ENCODE data around the gene TRIM2.

The TRIM2 gene

GRCh38 chr4:153346031-153346430, 141.8 kb downstream of the TRIM2 start:
- no peak for TF ChIP-seq CTCF (IDR thresholded peaks at IDR 0.05; ENCODE audit: insufficient read depth, low read depth, low read length, missing control alignments)
- no peak for DNase-seq (ENCODE audit: low read depth)
- no peak overlapping the region for H3K4me3 ChIP-seq (ENCODE audit: low read length)

- DNase-seq (ENCODE audit: low read depth), result no peak
- H3K4me3 ChIP-seq (ENCODE audit: low read length), result no peak overlapping the region
Measured at GRCh38 chr4:153346563-153346962, 142.3 kb downstream of the TRIM2 start.

GRCh38 chr4:153347117-153347516, 142.9 kb downstream of the TRIM2 start:
- no peak overlapping the region for H3K4me3 ChIP-seq (ENCODE audit: low read length)
- DNase-seq (ENCODE audit: low read depth), result no peak
- no peak for TF ChIP-seq CTCF (IDR thresholded peaks at IDR 0.05; ENCODE audit: insufficient read depth, low read depth, low read length, missing control alignments)

More at GRCh38 chr4:153346563-153346962, 142.3 kb downstream of the TRIM2 start:
- no peak for TF ChIP-seq CTCF (IDR thresholded peaks at IDR 0.05; ENCODE audit: insufficient read depth, low read depth, low read length, missing control alignments)

GRCh38 chr4:153348006-153348405, 143.8 kb downstream of the TRIM2 start:
- DNase-seq (ENCODE audit: low read depth), result no peak
- H3K4me3 ChIP-seq (ENCODE audit: low read length), result no peak overlapping the region
- TF ChIP-seq CTCF (IDR thresholded peaks at IDR 0.05; ENCODE audit: insufficient read depth, low read depth, low read length, missing control alignments), result no peak

- no peak for TF ChIP-seq CTCF (IDR thresholded peaks at IDR 0.05; ENCODE audit: insufficient read depth, low read depth, low read length, missing control alignments)
- H3K4me3 ChIP-seq (ENCODE audit: low read length), result no peak overlapping the region
- no peak for DNase-seq (ENCODE audit: low read depth)
Measured at GRCh38 chr4:153349206-153349805, 145.1 kb downstream of the TRIM2 start.

GRCh38 chr4:153362184-153362583, 157.9 kb downstream of the TRIM2 start:
- TF ChIP-seq CTCF (IDR thresholded peaks at IDR 0.05; ENCODE audit: insufficient read depth, low read depth, low read length, missing control alignments), result no peak
- no peak overlapping the region for H3K4me3 ChIP-seq (ENCODE audit: low read length)
- no peak for DNase-seq (ENCODE audit: low read depth)

- no peak overlapping the region for H3K4me3 ChIP-seq (ENCODE audit: low read length)
- TF ChIP-seq CTCF (IDR thresholded peaks at IDR 0.05; ENCODE audit: insufficient read depth, low read depth, low read length, missing control alignments), result no peak
- DNase-seq (ENCODE audit: low read depth), result no peak
Measured at GRCh38 chr4:153364061-153364460, 159.8 kb downstream of the TRIM2 start.
